Epidermal melanocyte (primary cell): ENCODE measurements around the gene HTR5A.
A peak's percentile ranks its signal among the peaks of the same experiment; 100 is the strongest.
"Not testable (repeated sequence)": the region's sequence is repeated elsewhere in the genome, so short reads cannot be mapped to it uniquely, and the experiment has no call there.

Source experiments
- DNase-seq: peaks from one replicate; pipeline ENCODE4 v3.0.0; 2011; ENCODE audit warnings: low spot score; ENCODE audit not compliant: insufficient read length

Gene HTR5A

GRCh38 chr7:155069992-155070751 lies at the start of gene HTR5A:
HTR5A (plus strand) TSS chr7:155070324; CDS start chr7:155070900, 576 bp downstream.
- DNase-seq = peak; percentile 84

DNA sequence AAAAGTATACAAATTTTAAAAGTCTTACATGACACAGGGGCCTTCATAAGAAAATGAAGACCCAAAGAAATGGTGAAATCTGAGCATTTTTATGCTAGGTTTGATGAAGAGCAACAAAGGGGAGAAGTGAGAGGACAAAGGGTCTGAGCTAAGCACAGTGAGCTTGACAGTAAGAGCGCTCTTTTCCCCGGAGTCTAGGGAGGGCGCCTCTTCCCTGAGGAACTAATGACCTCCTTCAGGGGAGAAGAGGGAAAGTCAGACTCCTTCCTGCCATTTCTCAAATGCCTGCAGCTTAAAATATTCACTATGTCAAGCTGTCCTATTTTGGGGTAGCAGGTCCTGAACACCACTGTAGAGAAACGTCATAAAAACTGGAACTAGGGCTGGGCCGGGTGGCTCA lies 49.1 kb upstream of the HTR5A start:
- no peak for DNase-seq

DNA sequence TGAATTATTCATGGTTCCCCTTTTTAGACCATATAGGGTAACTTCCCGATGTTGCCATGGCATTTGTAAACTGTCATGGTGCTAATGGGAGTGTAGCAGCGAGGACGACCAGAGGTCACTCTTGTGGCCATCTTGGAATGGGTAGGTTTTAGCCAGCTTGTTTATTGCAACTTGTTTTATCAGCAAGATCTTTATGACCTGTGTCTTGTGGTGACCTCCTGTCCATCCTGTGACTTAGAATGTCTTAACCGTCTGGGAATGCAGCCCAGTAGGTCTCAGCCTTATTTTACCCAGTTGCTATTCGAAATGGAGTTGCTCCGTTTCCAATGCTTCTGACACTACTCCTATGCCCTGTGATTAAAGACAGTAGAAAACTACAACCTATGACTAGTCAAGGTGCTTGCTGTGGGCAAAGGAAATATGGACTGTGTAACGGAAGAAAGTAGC lies 48.4 kb upstream of the HTR5A start:
- no peak for DNase-seq

DNA sequence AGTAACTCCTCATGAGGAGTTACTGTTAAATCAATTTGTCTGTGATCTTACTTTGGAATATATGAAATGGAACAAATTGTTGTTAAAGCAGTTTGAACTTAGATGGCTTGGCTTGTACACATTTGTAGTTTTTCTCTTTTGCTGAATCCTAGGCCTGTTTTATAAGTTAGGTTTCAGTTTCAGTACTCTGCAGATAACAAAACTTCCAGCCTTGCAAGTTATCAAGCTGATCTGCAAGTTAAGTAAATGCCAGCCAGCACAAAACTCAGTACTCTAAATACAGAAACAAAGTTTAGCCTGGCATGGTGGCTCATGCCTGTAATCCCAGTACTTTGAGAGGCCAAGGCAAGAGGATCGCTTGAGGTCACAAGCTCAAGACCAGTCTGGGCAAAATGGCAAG lies 42.2 kb upstream of the HTR5A start:
- no peak for DNase-seq

DNA sequence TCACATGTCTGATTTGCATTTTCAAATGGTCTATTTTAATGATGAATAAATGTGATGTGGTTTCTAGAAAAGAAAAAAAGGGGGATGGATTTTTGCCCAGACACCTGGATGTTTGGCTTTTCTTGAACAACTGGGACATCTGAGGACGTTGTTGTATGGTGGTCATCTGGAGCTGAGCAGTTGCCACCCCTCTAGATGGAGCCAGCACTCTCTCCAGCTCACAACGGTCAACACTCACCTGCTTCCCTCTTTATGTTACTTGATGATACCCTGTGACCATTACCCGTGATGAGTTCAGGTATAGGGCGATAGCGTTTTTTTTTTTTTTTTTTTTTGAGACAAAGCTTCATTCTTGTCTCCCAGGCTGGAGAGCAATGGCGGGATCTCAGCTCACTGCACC lies 37.1 kb upstream of the HTR5A start:
- DNase-seq = no peak

DNA sequence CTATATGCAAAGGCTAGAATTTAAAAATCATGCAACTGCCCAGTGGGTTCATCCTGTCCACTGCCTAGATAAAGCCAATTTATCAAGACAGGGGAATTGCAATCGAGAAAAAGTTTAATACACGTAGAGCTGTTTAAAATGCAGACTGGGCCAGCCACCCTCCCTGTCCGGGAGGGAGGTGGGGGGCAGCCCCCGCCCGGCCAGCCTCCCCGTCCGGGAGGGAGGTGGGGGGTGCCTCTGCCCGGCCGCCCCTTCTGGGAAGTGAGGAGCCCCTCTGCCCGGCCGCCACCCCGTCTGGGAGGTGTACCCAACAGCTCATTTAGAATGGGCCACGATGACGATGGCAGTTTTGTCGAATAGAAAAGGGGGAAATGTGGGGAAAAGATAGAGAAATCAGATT lies 35.6 kb upstream of the HTR5A start:
- not testable (repeated sequence) for DNase-seq

GRCh38 chr7:155038335-155038734 lies 31.8 kb upstream of the HTR5A start:
- no peak for DNase-seq

DNA sequence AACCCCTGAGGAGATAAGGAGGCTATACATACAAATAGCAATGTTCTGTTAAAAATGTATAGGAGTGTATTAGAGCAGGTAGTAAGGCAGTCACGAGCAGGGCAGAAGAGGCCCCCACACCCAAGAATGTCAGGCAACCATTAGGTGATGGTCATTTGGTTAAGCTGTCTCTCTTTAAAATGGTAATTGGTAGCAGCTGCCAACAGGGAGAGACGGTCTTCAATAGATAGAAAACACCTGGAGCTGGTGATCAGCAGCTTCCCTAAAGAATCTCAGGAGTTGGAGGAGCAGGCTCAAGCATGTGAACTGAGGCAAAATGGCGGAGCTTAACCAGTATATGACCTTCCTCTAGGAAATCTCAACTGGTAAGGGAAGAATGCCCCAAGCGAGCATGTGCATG lies 26.4 kb upstream of the HTR5A start:
- no peak for DNase-seq

GRCh38 chr7:155048006-155048405 lies 22.1 kb upstream of the HTR5A start:
- no peak for DNase-seq

GRCh38 chr7:155051355-155051754 lies 18.8 kb upstream of the HTR5A start:
- DNase-seq = no peak

- DNase-seq = no peak
These were observed 17.1 kb upstream of the HTR5A start for GRCh38 chr7:155053002-155053401.

DNA sequence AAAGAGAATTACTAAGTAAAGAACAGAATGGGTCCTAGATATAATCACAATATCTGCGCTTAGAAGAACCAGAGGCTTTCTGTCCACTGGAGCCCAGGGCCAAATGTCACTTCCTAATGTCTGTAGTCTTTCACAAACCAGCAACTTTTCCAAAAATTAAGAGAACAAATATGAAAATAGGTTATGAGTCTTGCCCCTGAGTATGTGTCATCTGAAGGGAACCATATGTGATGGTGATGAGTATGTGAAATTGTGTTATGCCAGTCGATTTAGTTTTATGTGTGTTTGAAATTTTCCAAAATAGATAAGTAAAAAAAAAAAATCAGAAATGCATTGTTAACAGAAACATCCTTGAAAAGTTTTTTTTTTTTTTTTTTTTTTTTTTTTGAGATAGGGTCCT lies 15.4 kb upstream of the HTR5A start:
- DNase-seq = no peak

- no peak for DNase-seq
These were observed 13.0 kb upstream of the HTR5A start for GRCh38 chr7:155057076-155057475.

DNA sequence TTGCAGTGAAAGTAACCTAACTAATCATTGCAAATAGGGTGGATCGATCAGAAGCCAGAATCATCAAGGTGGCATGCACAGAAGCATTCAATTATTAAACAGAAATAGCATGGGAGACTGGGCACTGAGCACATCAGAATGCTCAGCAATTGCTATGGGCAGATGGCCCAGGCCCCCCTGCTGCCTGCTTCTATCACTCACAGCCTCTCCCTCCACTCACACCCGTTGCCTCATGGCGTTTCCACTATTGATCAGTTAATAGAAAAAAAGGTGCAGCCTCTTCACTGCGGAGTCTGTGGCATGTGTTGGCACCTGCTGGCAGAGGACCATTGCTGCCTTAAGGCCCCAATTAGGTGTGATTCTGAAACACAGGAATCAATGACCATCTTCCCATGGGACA lies 11.2 kb upstream of the HTR5A start:
- no peak for DNase-seq

GRCh38 chr7:155059703-155060102 lies 10.4 kb upstream of the HTR5A start:
- no peak for DNase-seq

DNA sequence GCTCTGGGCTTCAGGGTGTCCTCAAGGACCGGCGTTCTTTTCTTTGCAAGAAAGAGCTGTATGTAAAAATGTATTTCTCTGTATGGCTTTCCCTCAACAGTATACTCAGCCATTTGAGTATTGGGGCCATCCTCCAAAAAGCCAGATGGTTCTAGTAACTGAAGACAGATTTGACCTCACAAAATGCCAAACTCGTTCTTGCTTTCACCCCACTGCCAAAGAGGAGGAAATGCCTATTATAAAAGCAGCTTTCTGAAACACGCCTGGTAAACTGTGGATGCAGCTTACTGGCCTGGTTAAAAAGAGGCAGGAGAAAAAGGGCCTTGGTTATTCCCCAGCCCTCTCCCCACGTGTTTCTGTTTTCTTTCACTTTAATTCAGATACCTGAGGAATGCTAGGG lies 7.7 kb upstream of the HTR5A start:
- DNase-seq = no peak

- DNase-seq = no peak
These were observed 5.9 kb upstream of the HTR5A start for GRCh38 chr7:155064186-155064585.

GRCh38 chr7:155066417-155066950 lies 3.6 kb upstream of the HTR5A start:
- DNase-seq = no peak

DNA sequence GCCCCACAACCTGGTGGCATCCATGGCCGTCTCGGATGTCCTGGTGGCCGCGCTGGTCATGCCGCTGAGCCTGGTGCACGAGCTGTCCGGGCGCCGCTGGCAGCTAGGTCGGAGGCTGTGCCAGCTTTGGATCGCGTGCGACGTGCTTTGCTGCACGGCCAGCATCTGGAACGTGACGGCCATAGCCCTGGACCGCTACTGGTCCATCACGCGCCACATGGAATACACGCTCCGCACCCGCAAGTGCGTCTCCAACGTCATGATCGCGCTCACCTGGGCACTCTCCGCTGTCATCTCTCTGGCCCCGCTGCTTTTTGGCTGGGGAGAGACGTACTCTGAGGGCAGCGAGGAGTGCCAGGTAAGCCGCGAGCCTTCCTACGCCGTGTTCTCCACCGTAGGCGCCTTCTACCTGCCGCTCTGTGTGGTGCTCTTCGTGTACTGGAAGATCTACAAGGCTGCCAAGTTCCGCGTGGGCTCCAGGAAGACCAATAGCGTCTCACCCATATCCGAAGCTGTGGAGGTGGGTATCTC lies 1.1 kb downstream of the HTR5A start:
- no peak for DNase-seq

DNA sequence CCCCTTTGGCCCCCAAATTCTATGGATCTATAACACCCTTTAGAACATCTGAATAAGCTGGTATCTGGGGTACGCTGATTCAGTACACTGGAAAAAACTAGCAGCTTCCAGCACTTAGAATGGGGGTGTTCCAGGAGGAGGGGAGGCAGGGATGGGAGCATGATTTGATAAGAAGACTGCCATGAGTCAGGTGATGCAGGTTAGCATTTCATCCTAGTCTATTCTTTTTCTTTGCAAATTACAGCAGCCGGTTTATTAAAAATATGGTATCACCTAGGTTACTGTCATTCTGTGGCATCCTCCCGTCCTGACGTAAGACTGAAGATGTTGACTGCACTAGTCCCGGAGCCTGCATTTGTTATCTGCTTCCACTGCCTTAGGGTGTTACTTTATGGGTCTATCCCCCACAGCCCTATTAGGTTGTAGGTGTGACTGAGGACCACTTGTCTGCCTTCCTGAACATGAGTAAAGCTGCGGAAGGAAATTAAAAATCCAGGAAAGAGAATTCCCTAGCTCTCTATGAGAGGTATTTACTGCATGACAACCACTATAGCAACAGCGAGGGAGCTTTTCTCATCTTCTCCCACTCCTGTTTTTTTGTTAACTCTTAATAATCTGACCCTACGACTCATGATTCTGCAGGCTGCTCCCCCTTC lies 1.9 kb downstream of the HTR5A start:
- no peak for DNase-seq

DNA sequence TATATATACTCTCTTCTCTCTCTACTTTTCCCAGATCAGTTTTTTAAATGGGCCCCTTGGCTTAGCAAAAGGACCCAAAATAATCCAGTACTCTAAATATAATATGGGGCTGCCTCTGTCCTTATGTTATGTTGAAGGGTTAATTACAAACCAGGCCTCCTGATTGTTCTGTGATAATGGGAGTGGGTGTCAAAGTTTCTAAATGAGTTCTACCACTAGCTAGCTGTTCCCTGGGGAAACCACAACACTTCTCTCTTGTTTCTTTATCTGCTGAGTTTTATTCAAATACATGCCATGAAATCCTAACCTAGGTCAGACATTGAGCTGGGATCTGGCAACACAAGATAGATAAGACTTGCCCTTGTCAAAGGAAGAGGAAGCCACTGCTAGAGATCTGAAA lies 3.8 kb downstream of the HTR5A start:
- no peak for DNase-seq

DNA sequence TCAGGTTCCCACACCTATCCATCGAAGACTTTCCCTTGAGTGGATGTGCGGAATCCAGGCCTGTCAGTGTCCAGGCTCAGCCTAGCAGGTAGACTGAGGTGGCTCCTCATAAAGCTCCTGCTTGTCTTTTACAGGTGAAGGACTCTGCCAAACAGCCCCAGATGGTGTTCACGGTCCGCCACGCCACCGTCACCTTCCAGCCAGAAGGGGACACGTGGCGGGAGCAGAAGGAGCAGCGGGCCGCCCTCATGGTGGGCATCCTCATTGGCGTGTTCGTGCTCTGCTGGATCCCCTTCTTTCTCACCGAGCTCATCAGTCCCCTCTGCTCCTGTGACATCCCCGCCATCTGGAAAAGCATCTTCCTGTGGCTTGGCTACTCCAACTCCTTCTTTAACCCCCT lies 13.9 kb downstream of the HTR5A start:
- DNase-seq = no peak

DNA sequence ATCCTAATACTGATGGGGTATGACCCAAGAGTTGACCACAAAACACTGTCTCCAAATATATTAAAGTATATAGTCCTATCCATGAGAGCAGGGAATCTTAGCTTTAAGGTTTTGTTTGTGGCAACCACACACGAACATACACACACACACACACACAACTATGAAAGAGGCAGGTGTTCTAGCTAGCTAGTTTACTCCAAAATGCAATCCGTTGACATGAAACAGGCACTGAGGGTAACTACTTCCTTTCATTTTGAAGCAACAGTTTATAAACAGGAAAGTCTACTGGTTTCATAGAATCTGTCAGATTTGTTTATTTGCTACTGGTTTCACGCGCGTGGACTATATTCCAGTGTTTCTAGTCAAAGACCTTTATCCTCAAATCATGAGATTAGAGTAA lies 14.8 kb downstream of the HTR5A start:
- no peak for DNase-seq
